IPS DF 4.7 (cell line): ENCODE data around the gene CCR9.

ENCODE experiments used
- DNase-seq: peaks from one replicate; pipeline ENCODE4 v3.0.0-alpha.2; 2013; ENCODE audit warnings: low spot score; ENCODE audit errors: extremely low read depth

CCR9 gene

DNA sequence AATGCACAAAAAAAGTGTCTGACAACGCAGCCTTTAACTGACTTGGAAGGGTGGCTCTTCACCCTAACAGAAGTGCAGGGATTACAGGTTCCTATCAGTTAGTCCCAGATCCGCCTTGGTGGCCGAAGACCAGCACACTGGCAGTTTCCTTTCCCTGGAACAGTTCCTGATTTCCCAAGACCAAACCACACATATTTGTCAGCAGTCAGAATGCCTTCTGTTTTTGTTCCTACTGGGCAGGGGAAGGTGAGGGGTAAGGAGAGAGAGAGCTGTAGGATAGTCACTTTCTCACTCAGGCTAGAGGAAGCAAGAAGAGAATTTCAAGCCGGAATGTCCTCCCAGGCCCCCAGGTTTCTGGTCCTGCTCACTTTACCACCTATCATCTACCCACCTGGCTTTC is 66.1 kb downstream of the CCR9 start:
- no peak for DNase-seq
